ENCODE results near the gene LRRIQ4.

The LRRIQ4 gene

DNA sequence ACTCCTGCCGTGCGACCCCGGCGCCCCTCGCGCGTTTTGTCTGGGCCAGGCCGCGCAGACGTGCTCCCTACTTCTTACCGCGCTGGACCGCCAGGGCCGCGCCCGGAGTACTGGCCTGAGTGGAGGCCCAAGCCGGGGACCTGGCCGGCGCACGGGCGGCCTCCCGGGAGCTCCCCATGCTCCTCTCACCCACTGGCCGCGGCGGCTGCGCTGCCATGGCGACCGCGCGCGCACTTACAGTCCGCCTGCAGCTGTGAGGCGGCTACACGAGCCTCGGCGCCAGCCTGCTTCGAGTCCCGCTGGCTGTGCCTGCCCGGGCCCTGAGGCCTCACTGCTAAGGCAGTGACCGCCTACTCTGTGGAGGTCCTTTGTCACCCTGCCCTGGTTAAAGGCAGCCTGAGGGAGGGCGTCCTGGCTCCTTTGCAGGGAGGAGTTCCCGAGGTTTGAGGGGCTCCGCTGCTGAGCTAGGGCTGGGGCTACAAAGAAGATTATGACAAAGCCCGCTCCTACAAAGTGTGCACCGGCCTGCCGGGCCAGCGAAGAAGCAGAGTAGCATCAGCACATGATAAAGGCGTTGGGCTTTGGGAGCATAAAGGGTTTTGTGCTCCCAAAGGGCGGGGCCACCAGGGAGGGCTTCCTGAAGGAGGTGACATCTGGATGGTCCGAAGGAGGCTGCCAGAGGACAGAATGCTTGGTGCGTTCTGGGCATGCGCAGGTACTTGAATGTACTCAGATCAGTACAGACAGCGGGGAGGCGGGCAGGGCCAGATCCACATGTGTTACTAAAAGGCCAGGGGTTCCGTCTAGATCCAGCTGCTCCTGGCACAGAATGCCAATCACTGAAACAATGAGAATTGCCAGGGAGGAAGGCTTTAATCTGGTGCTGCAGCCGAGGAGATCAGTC is at the start of gene LRRIQ4, which contains the start of gene LRRC34:
Gene LRRIQ4, plus strand, starts transcription at position 539 of the 904 bp plus-strand sequence. CDS start 9,052 bp downstream, outside the sequence.
Gene LRRC34, minus strand, starts transcription at position 573 of the 904 bp plus-strand sequence. Its CDS starts 356 bp downstream, at position 217.
- no peaks in the 10 kb centered on the region for H3K9me3 ChIP-seq (ENCODE audit: control insufficient read depth in 2 of 2, low read length in 2 of 2)
- H3K36me3 ChIP-seq (ENCODE audit: control insufficient read depth in 2 of 2, insufficient read depth in 2 of 2, low read length in 2 of 2), result no peaks in the 10 kb centered on the region
- peak within 1 kb of the TSS; percentile 76 for H3K4me3 ChIP-seq (ENCODE audit: low read length in 2 of 2)
- H3K9ac ChIP-seq (ENCODE audit: low read length in 2 of 2), result peak within 1 kb of the TSS; percentile 73 to 75
- peak within 1 kb of the TSS; percentile 59 for H3K27ac ChIP-seq (ENCODE audit: low read length)
- H3K4me1 ChIP-seq (ENCODE audit: control insufficient read depth, insufficient read depth, low read length), result peaks cover 17% of the 10 kb centered on the region
- H3K27me3 ChIP-seq (ENCODE audit: control insufficient read depth in 1 of 2, insufficient read depth in 2 of 2, low read length in 2 of 2), result no peaks in the 10 kb centered on the region

DNA sequence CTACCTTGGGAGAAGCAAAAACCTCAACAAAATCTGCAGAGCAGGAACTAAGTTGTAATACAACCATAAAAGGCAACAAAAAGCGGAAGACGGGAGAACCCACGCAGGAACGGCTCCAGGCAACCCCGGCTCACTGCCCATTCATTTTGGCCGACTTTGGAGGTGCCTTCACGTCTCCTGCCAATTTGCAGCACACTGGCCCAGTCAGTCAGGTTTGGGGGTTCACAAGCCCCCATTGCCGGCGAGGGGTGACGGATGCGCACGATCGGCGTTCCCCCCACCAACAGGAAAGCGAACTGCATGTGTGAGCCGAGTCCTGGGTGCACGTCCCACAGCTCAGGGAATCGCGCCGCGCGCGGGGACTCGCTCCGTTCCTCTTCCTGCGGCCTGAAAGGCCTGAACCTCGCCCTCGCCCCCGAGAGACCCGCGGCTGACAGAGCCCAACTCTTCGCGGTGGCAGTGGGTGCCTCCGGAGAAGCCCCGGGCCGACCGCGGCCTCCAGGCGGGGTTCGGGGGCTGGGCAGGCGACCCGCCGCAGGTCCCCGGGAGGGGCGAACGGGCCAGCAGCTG is 48.3 kb upstream of the LRRIQ4 start:
- H3K4me3 ChIP-seq (ENCODE audit: low read length in 2 of 2), result peak overlapping the region; percentile 92 to 99
- peak overlapping the region; percentile 98 for H3K27ac ChIP-seq (ENCODE audit: low read length)
- no peaks in the 10 kb centered on the region for H3K9me3 ChIP-seq (ENCODE audit: control insufficient read depth in 2 of 2, low read length in 2 of 2)
- H3K9ac ChIP-seq (ENCODE audit: low read length in 2 of 2), result peak overlapping the region; percentile 96 to 99
- H3K36me3 ChIP-seq (ENCODE audit: control insufficient read depth in 2 of 2, insufficient read depth in 2 of 2, low read length in 2 of 2), result no peaks in the 10 kb centered on the region
- H3K4me1 ChIP-seq (ENCODE audit: control insufficient read depth, insufficient read depth, low read length), result peaks cover 6% of the 10 kb centered on the region
- H3K27me3 ChIP-seq (ENCODE audit: control insufficient read depth in 1 of 2, insufficient read depth in 2 of 2, low read length in 2 of 2), result no peaks in the 10 kb centered on the region

- Histone ChIP-seq H3K27me3 (ENCODE audit: control insufficient read depth in 1 of 2, insufficient read depth in 2 of 2, low read length in 2 of 2) (no peaks in the 10 kb centered on the region), H3K27ac (ENCODE audit: low read length) (peak within 1 kb of the TSS; percentile 98), H3K9ac (ENCODE audit: low read length in 2 of 2) (peak within 1 kb of the TSS; percentile 96 to 99), H3K4me3 (ENCODE audit: low read length in 2 of 2) (peak within 1 kb of the TSS; percentile 92 to 99), H3K4me1 (ENCODE audit: control insufficient read depth, insufficient read depth, low read length) (peaks cover 7% of the 10 kb centered on the region), H3K36me3 (ENCODE audit: control insufficient read depth in 2 of 2, insufficient read depth in 2 of 2, low read length in 2 of 2) (no peaks in the 10 kb centered on the region), H3K9me3 (ENCODE audit: control insufficient read depth in 2 of 2, low read length in 2 of 2) (no peaks in the 10 kb centered on the region)
Observed at GRCh38 chr3:169764882-169765612, 47.6 kb upstream of the LRRIQ4 start, which contains the start of gene TERC. Gene TERC, minus strand, starts transcription at chr3:169765060.

- Histone ChIP-seq H3K27ac (ENCODE audit: low read length) (peak within 1 kb of the TSS; percentile 86), H3K9ac (ENCODE audit: low read length in 2 of 2) (peak within 1 kb of the TSS; percentile 86 to 89), H3K4me1 (ENCODE audit: control insufficient read depth, insufficient read depth, low read length) (peaks cover 6% of the 10 kb centered on the region), H3K27me3 (ENCODE audit: control insufficient read depth in 1 of 2, insufficient read depth in 2 of 2, low read length in 2 of 2) (no peaks in the 10 kb centered on the region), H3K9me3 (ENCODE audit: control insufficient read depth in 2 of 2, low read length in 2 of 2) (no peaks in the 10 kb centered on the region), H3K4me3 (ENCODE audit: low read length in 2 of 2) (peak within 1 kb of the TSS; percentile 86 to 94), H3K36me3 (ENCODE audit: control insufficient read depth in 2 of 2, insufficient read depth in 2 of 2, low read length in 2 of 2) (no peaks in the 10 kb centered on the region)
Observed at GRCh38 chr3:169769287-169770181, 43.1 kb upstream of the LRRIQ4 start, which contains the start of gene ACTRT3. Gene ACTRT3, minus strand, starts transcription at chr3:169769561. Its CDS starts 41 bp downstream, at chr3:169769520.

DNA sequence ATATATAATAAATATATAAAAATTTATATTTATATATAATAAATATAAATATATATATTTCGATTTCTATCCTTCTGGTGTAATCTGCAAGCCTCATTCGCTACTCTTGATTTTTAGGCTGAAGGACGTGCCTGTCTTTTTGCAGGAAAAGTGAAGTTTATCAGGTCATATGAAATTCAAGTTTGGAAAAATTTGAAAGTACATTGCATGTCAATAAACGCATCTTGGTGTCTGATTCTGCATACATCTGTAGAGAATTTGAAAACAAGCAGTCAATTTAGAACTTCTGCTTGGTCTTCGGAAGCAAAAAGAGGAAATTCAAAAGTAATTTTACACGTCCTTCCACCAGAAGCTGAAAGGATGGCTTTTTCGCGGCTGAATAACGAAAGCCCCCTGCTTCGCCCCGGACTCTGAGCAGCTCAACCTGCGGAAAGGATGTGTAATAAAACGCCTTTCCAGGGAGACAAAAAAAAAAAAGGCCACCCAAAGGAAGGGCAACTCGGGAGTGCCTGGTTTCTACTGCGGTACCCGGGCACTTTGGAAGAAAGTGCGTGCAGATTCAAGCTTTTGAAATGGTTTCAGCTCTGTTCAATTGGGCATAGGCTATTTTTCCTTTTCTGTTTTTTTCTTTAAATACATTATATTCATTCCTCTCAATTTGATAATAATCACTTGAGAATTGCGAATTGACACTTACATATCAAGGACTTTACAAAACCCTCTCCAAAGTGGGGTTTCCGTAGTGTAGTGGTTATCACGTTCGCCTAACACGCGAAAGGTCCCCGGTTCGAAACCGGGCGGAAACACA is 41.0 kb upstream of the LRRIQ4 start:
- Histone ChIP-seq H3K9ac (ENCODE audit: low read length in 2 of 2) (peak overlapping the region; percentile 95 to 100), H3K27me3 (ENCODE audit: control insufficient read depth in 1 of 2, insufficient read depth in 2 of 2, low read length in 2 of 2) (no peaks in the 10 kb centered on the region), H3K36me3 (ENCODE audit: control insufficient read depth in 2 of 2, insufficient read depth in 2 of 2, low read length in 2 of 2) (peaks cover 0 to 12% of the 10 kb centered on the region in 2 donors), H3K27ac (ENCODE audit: low read length) (peak overlapping the region; percentile 98), H3K9me3 (ENCODE audit: control insufficient read depth in 2 of 2, low read length in 2 of 2) (no peaks in the 10 kb centered on the region), H3K4me3 (ENCODE audit: low read length in 2 of 2) (peak overlapping the region; percentile 91 to 97), H3K4me1 (ENCODE audit: control insufficient read depth, insufficient read depth, low read length) (peaks cover 5% of the 10 kb centered on the region)

- H3K27ac ChIP-seq (ENCODE audit: low read length), result peak overlapping the region; percentile 98
- peaks cover 0 to 12% of the 10 kb centered on the region in 2 donors for H3K36me3 ChIP-seq (ENCODE audit: control insufficient read depth in 2 of 2, insufficient read depth in 2 of 2, low read length in 2 of 2)
- peaks cover 5% of the 10 kb centered on the region for H3K4me1 ChIP-seq (ENCODE audit: control insufficient read depth, insufficient read depth, low read length)
- no peaks in the 10 kb centered on the region for H3K27me3 ChIP-seq (ENCODE audit: control insufficient read depth in 1 of 2, insufficient read depth in 2 of 2, low read length in 2 of 2)
- H3K9ac ChIP-seq (ENCODE audit: low read length in 2 of 2), result peak overlapping the region; percentile 95 to 100
- no peaks in the 10 kb centered on the region for H3K9me3 ChIP-seq (ENCODE audit: control insufficient read depth in 2 of 2, low read length in 2 of 2)
- peak overlapping the region; percentile 91 to 97 for H3K4me3 ChIP-seq (ENCODE audit: low read length in 2 of 2)
Observed at GRCh38 chr3:169772305-169772896, 40.3 kb upstream of the LRRIQ4 start.

GRCh38 chr3:169772897-169773816 is 39.5 kb upstream of the LRRIQ4 start, which contains the start of gene MYNN:
Gene MYNN, plus strand, starts transcription at chr3:169773396. Its CDS starts 900 bp downstream, at chr3:169774296.
- Histone ChIP-seq H3K27me3 (ENCODE audit: control insufficient read depth in 1 of 2, insufficient read depth in 2 of 2, low read length in 2 of 2) (no peaks in the 10 kb centered on the region), H3K36me3 (ENCODE audit: control insufficient read depth in 2 of 2, insufficient read depth in 2 of 2, low read length in 2 of 2) (peaks cover 6 to 18% of the 10 kb centered on the region in 2 donors), H3K9ac (ENCODE audit: low read length in 2 of 2) (peak within 1 kb of the TSS; percentile 95 to 100), H3K4me3 (ENCODE audit: low read length in 2 of 2) (peak within 1 kb of the TSS; percentile 91 to 97), H3K4me1 (ENCODE audit: control insufficient read depth, insufficient read depth, low read length) (peaks cover 5% of the 10 kb centered on the region), H3K27ac (ENCODE audit: low read length) (peak within 1 kb of the TSS; percentile 98), H3K9me3 (ENCODE audit: control insufficient read depth in 2 of 2, low read length in 2 of 2) (no peaks in the 10 kb centered on the region)

DNA sequence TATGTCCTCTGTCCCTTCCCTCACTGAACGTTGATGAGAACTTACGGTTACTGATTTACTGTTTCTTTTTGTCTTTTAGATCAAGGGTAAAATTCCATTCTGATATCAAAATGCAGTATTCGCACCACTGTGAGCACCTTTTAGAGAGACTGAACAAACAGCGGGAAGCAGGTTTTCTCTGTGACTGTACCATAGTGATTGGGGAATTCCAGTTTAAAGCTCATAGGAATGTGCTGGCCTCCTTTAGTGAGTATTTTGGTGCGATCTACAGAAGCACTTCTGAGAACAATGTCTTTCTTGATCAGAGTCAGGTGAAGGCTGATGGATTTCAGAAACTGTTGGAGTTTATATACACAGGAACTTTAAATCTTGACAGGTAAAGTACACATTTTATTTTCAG is 38.5 kb upstream of the LRRIQ4 start:
- peak overlapping the region; percentile 91 to 97 for H3K4me3 ChIP-seq (ENCODE audit: low read length in 2 of 2)
- H3K9me3 ChIP-seq (ENCODE audit: control insufficient read depth in 2 of 2, low read length in 2 of 2), result no peaks in the 10 kb centered on the region
- H3K4me1 ChIP-seq (ENCODE audit: control insufficient read depth, insufficient read depth, low read length), result peaks cover 5% of the 10 kb centered on the region
- peak overlapping the region in 1 of 2 donors; percentile 100 for H3K9ac ChIP-seq (ENCODE audit: low read length in 2 of 2)
- no peaks in the 10 kb centered on the region for H3K27me3 ChIP-seq (ENCODE audit: control insufficient read depth in 1 of 2, insufficient read depth in 2 of 2, low read length in 2 of 2)
- H3K27ac ChIP-seq (ENCODE audit: low read length), result no peak overlapping the region
- peaks cover 10 to 25% of the 10 kb centered on the region in 2 donors for H3K36me3 ChIP-seq (ENCODE audit: control insufficient read depth in 2 of 2, insufficient read depth in 2 of 2, low read length in 2 of 2)
